ENCODE results near the gene IL10. TPM values are rescaled to one million over a fixed set of nuclear protein-coding genes. Genes with fewer than 3 reads are reported as not detected.

The IL10 gene
- polyA plus RNA-seq, 3 donors, result 4.1 to 68.1 (median 7.8) TPM

- no peak overlapping the region for H3K4me2 ChIP-seq (replicated peaks; ENCODE audit: extremely low read depth, low read length, poor library complexity, severe bottlenecking)
- Mint-ChIP-seq H3K36me3 (peaks cover 31 to 38% of the 10 kb centered on the region in 2 donors), H3K27me3 (ENCODE audit: low read depth in 3 of 3) (peaks cover 0 to 3% (median 1%) of the 10 kb centered on the region in 3 donors), H3K9me3 (peaks cover 0 to 2% (median 0%) of the 10 kb centered on the region in 7 donors), H3K27ac (peak overlapping the region in 2 of 7 donors; percentile 2 to 50), H3K4me3 (no peak overlapping the region), H3K4me1 (peaks cover 52% of the 10 kb centered on the region)
- peaks cover 6 to 14% of the 10 kb centered on the region in 2 donors for H3K36me3 ChIP-seq (replicated peaks in 1 of 2; ENCODE audit: control insufficient read depth in 1 of 2, insufficient read depth in 2 of 2, low read length in 2 of 2)
- H3K79me2 ChIP-seq (ENCODE audit: insufficient read depth, low read length), result no peaks in the 10 kb centered on the region
- H3K9me3 ChIP-seq (replicated peaks in 1 of 2; ENCODE audit: control insufficient read depth in 1 of 2, insufficient read depth in 1 of 2, low read length in 2 of 2), result no peaks in the 10 kb centered on the region
- H4K20me1 ChIP-seq (ENCODE audit: insufficient read depth, low read length), result peaks cover 38% of the 10 kb centered on the region
- peak in 1 of 3 donors; percentile 29 for DNase-seq
- no peak overlapping the region for H2AFZ ChIP-seq (ENCODE audit: insufficient read depth, low read depth, low read length, poor library complexity, severe bottlenecking)
- intact Hi-C loops (cut with micrococcal nuclease), result loop anchor here (5.0 to 10.0 kb wide), 4 partner anchors 35 to 227 kb away; partner anchors contain the start of genes IL10 (in 1 of the 2) and IL19 (in 1 of the 2)
- H3K4me1 ChIP-seq (ENCODE audit: control insufficient read depth in 1 of 2, insufficient read depth in 2 of 2, low read length in 2 of 2), result peaks cover 42 to 52% of the 10 kb centered on the region in 2 donors
- TF ChIP-seq CTCF (IDR thresholded peaks at IDR 0.05), result no peak
- H3K27me3 ChIP-seq (ENCODE audit: control insufficient read depth in 2 of 2, insufficient read depth in 2 of 2, low read length in 2 of 2), result no peaks in the 10 kb centered on the region
- H3K27ac ChIP-seq (ENCODE audit: low read depth in 1 of 2, low read length in 2 of 2), result no peak overlapping the region
- WGBS (ENCODE audit: insufficient coverage), result no CpG with 5 or more reads among the region's 3 CpGs
- no peak overlapping the region for H3K4me3 ChIP-seq (replicated peaks in 1 of 3; ENCODE audit: low read depth in 2 of 3, low read length in 3 of 3)
- no peak overlapping the region for H3K9ac ChIP-seq (ENCODE audit: insufficient read depth, low read length, poor library complexity, severe bottlenecking)
These were observed 34.5 kb downstream of the IL10 start for GRCh38 chr1:206737729-206738201.

GRCh38 chr1:206736878-206737728 is 35.2 kb downstream of the IL10 start:
- H3K4me3 Mint-ChIP-seq, result no peak overlapping the region
- no peak overlapping the region for H2AFZ ChIP-seq (ENCODE audit: insufficient read depth, low read depth, low read length, poor library complexity, severe bottlenecking)
- H3K9ac ChIP-seq (ENCODE audit: insufficient read depth, low read length, poor library complexity, severe bottlenecking), result no peak overlapping the region
- H3K4me3 ChIP-seq (replicated peaks in 1 of 3; ENCODE audit: low read depth in 2 of 3, low read length in 3 of 3), result no peak overlapping the region
- WGBS (ENCODE audit: insufficient coverage), result 82% methylated on average over 12 of the region's 14 CpGs
- TF ChIP-seq CTCF (IDR thresholded peaks at IDR 0.05), result no peak
- no peak overlapping the region for H3K27ac ChIP-seq (ENCODE audit: low read depth in 1 of 2, low read length in 2 of 2)
- peaks cover 42 to 52% of the 10 kb centered on the region in 2 donors for H3K4me1 ChIP-seq (ENCODE audit: control insufficient read depth in 1 of 2, insufficient read depth in 2 of 2, low read length in 2 of 2)
- H3K27me3 Mint-ChIP-seq (ENCODE audit: low read depth in 3 of 3), result peaks cover 0 to 2% (median 1%) of the 10 kb centered on the region in 3 donors
- no peaks in the 10 kb centered on the region for H3K27me3 ChIP-seq (ENCODE audit: control insufficient read depth in 2 of 2, insufficient read depth in 2 of 2, low read length in 2 of 2)
- peaks cover 12 to 21% of the 10 kb centered on the region in 2 donors for H3K36me3 ChIP-seq (replicated peaks in 1 of 2; ENCODE audit: control insufficient read depth in 1 of 2, insufficient read depth in 2 of 2, low read length in 2 of 2)
- intact Hi-C loops (cut with micrococcal nuclease), result loop anchor here (5.0 to 10.0 kb wide), 4 partner anchors 35 to 228 kb away; partner anchors contain the start of genes IL10 (in 1 of the 2) and IL19 (in 1 of the 2)
- no peaks in the 10 kb centered on the region for H3K9me3 ChIP-seq (replicated peaks in 1 of 2; ENCODE audit: control insufficient read depth in 1 of 2, insufficient read depth in 1 of 2, low read length in 2 of 2)
- no peaks in the 10 kb centered on the region for H3K79me2 ChIP-seq (ENCODE audit: insufficient read depth, low read length)
- peaks cover 38 to 44% of the 10 kb centered on the region in 2 donors for H3K36me3 Mint-ChIP-seq
- H3K27ac Mint-ChIP-seq, result peak overlapping the region in 1 of 7 donors; percentile 78
- DNase-seq, result peak in 1 of 3 donors; percentile 3
- H3K4me1 Mint-ChIP-seq, result peaks cover 53% of the 10 kb centered on the region
- no peak overlapping the region for H3K4me2 ChIP-seq (replicated peaks; ENCODE audit: extremely low read depth, low read length, poor library complexity, severe bottlenecking)
- H3K9me3 Mint-ChIP-seq, result peaks cover 0 to 2% (median 0%) of the 10 kb centered on the region in 7 donors
- H4K20me1 ChIP-seq (ENCODE audit: insufficient read depth, low read length), result peaks cover 38% of the 10 kb centered on the region
